Stimulated activated CD8-positive, alpha-beta memory T cell treated with anti-CD3 and anti-CD28 coated beads, Interleukin-4, amount 100 ng/mL, for 48 hours (primary cell): ENCODE results near the gene FAM9C.
"Not testable (repeated sequence)": the region's sequence is repeated elsewhere in the genome, so short reads cannot be mapped to it uniquely, and the experiment has no call there.

Source experiments
- DNase-seq: peaks from one replicate; pipeline ENCODE4 v3.0.0-alpha.2; 2020

Gene FAM9C

DNA sequence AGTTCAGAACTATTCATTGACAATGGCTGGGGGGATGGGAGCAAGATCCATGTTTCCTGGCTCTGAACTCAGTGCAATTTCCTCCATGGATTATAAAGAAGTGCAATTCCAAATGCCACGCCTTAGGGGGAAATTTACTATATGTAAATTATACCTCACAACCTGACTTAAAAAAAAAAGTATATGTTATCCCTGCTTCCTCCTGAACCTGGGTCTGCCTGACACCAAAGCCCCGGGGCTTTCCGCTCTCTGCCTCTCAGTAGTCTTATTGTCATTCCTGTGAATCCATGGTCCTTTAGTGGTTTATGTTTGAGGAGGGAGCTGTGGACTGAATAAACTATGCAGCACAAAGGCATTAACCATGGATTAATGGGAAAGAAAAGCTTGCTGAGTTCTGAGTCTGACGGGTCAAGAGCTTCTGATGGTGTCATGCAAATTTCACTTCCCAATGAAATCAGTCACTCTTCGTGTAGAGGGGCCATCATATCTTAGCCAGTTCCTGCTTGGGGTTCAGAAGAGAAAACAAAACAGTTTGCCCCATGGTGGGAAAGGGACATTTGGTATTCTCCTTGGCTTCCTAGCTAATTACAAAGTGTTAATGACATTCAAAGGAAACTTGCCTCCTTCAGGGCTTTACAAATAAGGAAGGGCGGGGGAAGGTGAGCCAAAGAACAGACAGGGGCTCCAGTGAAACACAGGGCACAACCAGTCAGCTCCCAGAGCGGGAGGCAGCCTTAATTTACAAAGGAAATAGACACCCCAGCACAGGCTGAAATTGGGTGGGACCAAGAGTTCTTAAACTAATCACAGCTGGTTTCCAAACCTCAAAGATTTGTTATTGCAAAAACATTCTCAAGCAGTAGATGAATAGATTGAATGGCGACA is 14.3 kb downstream of the FAM9C start:
- no peak for DNase-seq

DNA sequence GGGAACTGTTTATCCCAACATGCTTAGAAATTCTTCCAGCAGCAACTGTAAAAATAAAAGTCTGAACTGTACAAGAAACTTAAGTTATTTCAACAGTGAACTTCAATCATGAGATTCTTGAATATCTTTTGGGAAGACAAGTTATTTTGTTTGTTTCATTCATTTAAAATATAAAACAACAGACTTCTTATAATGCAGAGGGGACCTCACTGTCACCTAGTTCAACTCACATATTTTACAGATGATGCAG is 14.9 kb downstream of the FAM9C start:
- no peak for DNase-seq

DNA sequence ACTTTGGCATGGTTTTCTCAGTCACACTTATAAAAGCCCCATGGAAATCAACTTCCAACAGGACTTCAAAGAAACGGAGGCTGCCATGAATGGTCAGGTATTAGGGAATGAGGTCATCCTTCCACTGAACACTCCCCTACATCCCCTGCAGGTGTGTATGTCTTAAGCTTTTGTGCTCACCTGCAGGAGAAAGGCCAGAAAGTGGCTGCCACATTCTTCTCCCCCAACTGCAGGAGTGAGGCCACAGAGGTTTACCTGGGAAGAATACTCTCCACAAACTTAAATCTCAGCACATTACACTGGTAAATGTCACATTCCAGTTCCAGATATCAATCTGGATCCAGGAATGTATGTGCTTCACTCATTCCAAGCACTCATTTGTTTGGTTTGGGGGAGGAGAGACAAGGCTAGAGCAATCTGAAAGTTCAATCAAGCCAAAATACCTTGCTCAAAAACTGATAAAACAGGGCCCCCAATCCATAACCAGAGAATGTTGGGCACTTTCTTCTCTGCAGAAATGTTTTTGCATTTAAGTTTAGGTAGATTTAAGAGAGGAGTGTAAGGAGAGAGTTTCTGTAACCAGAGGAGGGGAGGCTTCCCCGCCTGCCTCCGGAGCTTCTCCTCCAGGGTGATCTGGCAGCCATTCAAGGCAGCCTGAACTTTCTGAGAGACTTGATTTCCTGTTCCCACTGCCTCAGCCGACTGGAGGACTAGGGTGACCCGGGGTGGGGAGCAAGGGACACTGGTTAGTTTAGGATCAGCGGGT is 15.4 kb downstream of the FAM9C start:
- DNase-seq: no peak

DNA sequence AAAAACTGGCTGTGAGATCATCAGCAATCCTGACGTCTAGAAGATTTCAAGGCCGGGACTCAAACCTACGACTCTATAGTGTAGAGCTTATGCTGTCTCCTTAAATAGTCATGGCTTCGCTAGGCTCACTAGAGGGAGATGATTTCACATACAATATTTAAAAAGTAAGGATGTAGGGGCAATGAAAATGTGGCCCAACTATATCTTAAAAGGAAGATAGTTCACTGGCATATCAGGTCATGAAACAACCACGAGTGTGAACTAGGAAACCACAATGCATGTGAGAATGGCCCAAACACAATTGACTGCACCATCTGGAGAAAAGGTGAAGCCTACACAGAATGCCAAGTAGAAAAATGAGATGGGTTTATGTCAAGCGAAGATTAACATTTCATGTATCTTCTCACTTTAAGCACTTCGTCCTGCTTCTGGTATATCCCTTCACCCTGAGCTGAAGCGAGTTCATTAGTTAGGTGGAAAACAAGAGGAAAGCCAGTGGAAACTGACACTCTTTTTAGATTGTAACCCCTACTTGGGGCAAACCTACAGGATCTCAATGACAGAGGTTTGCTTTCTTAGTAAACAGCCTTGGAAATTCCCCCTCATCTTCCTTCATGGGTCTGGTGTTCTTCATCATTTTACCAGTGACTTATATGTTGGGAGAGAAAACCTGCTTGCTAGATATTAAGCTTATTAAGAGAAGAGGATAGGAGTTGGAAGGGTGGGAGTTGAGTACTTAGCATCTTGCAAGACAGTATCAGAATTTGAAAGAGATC is 17.4 kb downstream of the FAM9C start:
- no peak for DNase-seq

DNA sequence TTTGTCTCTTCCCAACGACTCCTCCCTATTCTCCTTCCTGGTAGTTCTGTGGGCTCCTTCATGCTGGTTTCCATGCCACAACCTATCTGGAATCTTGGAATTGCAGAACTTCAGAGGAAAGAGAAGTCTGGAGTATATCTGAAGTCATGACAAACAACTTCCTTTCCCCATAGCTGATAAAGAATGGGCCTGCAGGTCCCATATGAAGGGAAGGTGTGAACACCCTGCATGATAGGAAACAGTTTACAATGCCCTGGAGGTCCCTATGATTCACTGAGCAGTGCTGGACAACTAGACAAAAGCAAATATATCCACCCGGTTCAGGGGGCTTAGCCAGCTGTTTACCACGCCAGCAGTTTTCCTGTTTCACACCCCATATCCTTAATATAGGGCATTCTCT is 19.4 kb downstream of the FAM9C start:
- DNase-seq: no peak

DNA sequence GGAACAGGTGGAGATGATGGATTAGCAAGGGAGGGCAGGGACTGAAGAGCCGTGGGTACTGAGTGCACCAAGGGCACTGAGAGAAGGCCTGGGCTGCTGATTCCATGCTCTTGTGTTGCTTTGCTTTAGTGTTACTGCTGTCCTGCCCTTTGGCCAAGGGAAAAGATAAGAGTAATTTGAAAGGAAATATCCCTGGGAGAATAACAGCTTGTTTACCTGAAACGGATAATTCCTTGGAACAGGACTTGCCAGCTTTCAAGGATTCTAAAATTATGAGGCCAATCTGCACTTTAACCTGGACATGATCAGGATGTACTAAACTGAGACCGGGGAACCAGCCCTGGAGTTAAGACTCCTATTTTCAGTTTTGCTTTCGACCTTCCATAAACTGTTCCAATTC is 20.4 kb downstream of the FAM9C start:
- DNase-seq: no peak

DNA sequence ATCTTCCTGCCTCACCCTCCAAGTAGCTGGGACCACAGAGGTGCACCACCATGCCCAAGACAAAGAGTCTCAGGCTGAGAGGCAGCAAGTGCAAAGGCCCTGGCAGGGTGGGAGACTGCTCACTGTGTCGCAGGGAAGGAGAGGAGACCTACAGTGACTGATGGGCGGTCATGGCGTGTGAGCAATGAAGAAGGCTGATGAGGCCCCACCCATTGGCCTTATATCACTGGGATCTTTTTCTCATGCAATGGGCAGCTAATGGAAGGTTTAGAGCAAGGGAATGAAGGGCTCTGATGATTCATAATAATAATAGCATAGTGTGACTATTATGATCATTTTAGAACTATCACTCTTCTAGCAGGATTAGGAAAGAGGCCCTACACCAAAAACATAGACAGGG is 20.9 kb downstream of the FAM9C start:
- DNase-seq: no peak

DNA sequence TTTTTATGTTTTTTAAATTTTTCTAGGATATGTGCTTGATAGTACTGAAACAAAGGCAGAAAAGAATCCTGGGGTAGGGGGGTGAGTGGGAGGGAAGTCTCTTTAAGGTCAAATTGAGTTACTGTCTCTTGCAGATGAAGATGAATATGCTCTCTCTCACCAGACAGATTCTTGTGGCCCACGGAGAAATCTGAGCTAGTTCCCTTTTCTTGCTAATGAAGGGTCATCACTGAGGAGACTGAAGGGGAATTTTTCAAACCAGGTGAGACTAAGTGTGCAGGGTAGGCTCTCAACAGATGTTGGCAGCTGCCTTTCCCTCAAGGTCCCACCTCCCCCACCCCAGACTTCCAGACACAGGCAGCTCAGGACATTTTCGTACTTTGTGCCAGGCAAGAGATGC is 21.5 kb downstream of the FAM9C start:
- no peak for DNase-seq

DNA sequence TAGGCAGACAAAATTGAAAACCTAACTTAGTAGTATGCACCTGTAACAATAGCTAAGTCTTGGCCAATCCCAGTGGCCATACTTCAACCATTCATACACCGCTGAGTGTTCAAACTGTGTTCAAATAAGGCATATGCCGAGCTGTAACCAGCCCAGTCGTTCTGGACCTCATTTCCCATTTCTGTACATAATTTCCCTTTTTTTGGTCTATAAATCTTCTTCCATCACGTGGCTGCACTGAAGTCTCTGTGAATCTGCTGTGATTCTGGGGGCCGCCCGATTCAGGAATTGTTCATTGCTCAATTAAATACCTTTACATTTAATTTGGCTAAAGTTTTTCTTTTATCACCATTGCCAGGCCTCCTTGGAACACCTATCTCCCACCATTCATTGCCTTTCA is 27.7 kb downstream of the FAM9C start:
- not testable (repeated sequence) for DNase-seq

DNA sequence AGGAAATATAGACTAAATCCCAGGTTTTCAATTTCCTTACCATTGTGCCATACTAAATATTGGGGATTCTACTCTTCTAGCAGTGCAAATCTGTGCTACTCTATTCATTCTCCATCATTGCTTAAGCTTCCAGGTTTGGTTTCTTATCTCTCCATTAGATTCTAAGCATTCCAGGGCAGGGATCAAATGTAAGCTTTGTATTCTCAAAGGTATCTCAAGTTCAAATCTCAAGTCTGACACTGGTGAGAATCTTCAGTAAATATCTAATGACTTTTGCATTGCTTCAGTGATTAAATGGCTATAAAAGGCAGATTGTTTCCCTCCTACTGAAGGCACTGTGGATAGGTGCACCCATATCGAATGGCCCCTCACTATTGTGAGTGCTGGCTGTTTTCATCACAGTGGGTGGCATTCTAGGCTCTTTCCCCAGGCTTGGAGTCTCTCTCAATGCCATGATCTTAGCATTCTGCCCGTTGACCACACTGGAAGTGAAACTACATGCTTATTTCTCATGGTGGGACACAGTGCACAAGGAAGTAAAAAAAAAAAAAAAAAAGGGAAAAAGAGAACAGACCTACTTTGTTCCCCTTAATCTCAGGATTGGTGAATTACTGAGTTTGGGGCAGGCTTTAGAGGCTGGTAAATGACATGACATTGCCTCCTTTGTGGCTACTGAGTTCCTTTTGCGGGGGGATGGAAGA is 28.7 kb downstream of the FAM9C start:
- no peak for DNase-seq

DNA sequence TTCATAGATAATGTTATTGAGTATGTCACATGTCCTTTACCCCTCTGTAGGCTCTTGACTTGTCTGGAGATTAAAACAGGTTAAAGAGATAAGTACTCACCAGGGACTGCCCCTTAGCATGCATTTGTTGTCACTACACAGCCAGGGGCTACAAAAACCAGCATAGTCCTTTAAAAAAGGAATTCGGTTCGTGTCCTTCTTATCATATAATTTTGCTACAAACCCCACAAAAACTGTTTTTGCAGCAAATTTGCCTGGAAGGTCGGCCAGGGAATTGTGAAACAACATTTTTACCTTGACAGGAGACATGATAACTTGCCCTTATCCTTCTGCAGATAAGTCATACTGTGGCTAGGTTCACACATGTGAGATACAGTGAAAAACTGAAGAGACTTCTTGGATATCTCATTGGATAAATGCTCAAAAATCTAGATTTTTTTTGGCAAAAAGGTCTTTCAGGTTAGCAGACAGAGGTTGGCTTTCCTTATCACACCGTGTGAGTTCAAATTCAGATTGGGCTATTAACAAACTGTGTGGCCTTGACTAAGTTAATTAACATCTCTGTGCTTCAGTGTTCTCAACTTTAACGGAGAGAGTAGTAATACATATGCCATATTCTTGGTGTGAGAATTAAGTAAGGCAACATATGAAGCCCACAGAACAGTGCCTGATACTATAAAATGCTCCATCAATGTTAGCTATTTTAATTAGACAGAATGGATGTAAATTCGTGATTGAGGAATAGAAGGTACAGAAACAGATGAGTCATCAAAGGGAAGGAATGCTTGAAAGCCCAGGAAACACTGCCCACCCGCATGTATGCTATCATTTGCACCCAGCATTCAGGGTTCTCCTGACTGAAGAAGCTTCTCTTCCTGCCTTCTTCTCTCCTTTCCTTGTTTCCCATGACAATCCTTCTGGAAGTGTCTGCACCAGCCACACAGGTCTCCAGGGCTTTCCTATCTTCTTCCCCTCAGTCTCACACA is 30.0 kb downstream of the FAM9C start:
- no peak for DNase-seq

DNA sequence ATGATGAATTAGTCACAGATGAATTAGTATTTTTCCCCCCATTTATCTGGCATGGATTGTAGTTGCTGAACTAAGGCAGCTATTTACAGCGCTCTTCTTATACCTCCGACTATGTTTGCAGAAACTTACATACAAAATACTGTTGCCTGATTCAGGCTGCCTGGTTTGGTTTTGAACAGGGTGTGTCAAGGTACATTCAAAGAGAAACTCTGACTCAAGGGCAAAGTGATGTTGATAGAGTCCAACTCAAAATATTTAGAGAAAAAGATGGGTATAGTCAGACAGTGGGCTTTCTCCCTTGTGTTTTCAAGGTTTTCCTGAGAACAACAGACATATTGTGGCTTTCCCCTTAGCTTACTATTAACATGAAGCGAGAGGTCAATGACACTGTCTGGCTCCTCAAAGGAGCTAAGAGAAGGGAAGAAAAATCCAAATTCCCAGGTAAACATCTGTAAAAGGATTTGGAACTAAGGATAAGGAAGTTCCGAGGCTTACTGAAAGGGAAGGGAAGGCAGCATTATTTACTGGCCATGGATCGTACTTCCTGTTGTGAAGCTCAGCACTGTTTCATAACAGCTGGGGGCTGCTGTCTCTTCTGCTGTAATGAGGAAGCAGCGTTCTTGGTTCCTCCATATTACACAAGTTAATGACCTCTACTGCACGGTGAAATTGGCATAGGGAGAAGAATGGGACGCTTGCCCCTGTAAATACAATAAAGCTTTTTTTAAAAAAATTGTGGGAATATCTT is 30.9 kb downstream of the FAM9C start:
- no peak for DNase-seq

DNA sequence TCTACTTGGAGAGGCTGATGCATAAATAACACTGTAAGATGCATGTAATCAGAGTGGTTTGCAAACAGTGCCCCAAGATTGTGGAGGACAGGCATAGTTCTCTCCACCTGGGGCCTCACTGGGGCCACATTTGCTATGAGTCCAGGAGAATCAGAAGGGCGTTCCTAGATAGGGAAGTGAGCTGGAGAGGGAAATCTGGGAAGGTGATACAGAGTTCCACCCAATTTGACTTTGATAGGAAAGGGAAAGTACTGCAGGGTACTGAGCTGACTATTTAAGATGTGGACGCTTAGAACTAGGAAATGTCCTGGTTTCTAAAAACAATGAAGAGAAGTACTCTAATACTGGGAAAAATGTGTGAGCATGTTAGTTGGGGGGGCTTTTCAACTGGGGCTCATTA is 33.9 kb downstream of the FAM9C start:
- DNase-seq: no peak

DNA sequence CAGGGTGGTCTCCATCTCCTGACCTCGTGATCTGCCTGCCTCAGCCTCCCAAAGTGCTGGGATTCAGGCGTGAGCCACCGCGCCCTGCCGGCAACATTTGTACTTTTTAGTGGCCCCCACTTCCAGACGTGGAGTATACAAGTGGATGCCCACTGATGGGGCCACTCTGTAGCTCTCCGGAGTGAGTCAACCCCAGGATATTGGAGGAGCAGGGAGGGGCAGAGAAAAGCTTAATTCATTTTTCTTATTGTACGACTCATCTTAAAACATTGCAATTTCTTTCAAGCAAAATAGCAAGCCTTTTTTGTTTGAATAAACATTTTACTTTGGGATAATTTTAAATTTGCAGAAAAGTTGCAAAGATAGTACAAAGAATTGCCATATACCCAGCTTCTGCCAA is 34.6 kb downstream of the FAM9C start:
- DNase-seq: no peak

DNA sequence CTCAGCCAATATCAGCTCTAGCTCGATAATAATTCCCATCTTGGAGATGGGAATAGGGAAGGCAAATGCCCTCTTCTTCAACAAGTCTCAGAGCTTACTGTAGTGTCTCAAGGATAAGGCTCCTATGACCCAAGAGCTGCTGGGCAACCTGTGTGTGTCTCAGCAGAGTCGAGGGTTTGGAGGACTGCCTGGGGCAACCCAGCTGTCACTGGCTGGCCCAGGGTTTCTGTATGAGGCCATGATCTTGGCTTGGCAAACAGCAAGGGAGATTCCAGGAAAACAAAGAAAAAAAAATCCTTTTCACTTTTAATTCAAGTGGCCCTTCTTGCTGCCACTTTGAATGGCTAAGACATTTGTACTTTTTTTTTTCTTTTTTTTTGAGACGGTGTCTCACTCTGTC is 35.1 kb downstream of the FAM9C start:
- no peak for DNase-seq

DNA sequence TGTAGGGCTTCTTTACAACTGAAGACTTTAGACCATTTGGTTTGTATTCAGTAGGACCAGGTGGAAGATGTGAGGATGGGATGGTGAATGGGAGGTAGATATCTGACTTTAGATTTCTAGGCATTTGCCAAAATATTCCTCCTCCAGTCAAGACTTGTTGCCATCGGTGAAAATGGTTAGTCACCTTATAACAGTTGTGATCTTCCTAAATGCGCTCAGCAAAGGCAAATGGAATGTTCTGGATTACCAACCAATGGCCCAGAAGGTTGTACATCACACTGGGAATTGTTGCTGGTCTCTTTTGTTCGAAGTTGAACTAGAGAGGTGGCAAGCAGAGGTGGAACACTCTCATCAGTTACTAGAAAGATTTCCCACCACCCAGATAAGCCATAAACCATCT is 35.6 kb downstream of the FAM9C start:
- DNase-seq: no peak

DNA sequence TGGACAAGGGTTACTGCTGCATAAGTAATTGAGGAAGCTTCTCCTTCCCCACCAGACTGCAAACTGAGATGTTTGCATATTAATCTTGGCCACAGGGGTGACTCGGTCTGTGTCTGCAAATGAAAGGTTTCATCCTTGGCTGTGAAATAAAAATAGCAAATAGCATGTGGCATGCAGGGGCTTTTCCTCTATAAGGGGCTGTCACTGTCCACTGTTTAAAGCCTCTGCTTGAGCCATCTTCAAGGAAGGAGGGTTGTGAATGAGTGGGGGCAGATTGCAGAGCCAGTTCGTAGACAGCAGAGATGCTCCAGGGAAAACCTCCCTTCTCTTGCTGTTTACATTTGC is 36.3 kb downstream of the FAM9C start:
- no peak for DNase-seq

DNA sequence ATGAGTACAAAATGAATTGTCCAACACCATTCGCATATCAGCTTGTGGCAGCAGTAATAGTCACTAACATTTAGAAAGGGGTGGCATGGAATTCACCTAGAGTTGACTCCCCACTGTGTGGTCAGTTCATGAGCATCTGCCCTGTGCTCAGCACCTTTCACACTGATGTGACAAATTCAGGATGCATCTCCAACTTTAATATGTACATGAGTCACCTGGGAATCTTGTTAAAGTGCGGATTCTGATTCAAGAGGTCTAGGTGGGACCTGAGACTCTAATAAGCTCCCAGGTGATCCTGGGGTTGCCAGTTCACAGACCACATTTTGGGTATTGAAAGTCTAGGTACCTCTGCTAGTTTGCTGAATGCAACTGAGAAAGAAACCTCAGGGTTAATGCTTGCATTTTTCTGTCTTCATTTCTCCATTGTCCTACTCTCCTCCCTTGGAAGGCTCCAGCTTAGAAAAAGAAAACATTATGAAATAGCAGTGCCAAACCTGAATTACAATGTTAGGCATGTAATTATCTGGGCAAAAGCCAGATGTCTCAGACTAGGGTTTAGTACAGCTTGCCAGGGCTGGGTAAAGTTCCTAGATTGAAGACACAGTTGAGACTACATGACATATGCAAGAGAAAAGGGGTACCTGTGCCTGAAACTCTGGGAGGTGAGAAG is 36.8 kb downstream of the FAM9C start:
- no peak for DNase-seq

DNA sequence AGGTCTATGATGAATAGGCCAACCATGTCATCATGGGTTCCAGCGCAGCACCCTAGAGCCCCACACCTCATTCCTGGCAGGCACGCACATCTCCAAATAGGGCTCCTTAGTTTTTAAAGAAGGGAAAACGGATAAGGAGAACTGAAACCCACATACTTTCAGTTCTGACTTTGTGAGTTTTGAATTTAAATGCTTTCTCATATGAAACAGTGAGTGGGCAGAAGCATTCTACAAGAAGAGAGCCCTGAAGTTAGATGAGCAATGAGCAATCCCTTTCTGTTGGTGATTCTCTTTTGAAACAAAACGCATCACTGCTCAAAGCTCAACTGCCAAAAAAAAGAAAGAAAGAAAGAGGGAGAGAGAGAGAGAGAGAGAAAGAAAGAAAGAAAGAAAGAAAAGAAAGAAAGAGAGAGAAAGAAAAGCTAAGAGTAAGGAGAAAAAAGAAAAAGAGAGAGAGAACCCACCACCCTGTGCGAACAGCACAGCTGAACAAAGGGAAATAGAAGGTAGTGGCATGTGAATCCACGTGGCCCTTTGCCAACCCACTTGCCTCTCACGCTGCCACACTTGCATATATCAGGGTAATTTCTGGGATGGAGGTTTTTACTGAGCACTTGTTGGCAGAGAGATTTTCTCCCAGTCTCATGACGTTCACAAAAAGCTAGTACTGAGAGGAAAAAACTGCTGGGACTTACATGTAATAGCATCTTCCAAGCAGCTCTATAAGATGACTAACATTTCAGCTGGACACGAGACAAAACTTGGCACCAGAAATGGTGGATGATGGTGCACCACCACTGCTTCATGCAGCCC is 38.6 kb downstream of the FAM9C start:
- peak; percentile 39 for DNase-seq
